NCI-H1436 treated with DMSO at 0.1 percent for 48 hours (cell line): Measurements from ENCODE around the gene ZNF609.

Experiments
- DNase-seq: peaks from one replicate; lab custom pipeline; 2025; lab: John Stamatoyannopoulos, UW

ZNF609 gene

DNA sequence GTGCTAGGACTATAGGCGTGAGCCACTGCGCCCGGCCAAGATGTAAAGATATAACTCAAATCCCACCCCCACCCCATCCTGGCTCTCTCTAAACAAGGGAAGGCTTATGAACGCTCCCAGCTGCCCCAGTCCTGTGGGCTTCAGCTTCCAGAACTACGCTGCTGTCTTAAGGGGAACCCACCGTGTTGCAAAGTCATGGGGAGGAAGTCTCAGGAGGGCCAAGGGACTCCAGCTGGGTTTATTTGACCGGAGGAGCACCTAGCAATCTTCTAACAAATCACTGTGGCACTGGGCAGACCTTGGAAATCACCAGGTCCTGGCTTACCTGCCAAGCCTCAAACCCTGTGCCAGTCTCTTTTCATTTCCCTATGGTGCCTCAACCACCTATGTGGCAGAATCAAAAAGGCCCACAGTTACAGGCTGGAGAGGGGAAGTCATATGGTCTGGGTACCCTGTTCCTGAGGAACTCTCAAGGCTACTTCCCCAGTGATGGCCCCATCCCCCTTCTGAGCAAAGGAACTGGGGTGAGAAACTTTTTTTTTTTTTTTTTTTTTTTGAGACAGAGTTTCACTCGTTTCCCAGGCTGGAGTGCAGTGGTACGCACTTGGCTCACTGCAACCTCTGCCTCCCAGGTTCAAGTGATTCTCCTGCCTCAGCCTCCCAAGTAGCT is 231.7 kb downstream of the ZNF609 start:
- DNase-seq: no peak

DNA sequence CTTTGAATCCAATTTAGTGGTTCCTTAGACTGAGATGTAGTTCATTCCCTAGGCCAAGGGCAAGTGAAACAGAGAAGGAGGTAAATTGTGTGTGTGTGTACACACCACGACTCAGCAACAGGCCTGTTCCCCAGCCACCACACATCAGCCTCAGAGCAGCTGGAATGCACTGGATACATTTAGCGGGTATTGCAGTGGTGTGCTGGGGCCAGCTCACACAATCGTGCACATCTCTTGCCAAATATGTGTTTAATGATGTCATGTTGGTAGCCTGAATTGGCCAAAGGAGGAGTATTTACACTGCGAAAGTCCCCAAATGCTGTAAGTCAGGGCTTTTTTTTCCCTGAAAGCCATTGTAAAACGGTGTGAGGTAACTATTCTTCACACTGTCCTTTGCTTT is 232.8 kb downstream of the ZNF609 start:
- DNase-seq: no peak

DNA sequence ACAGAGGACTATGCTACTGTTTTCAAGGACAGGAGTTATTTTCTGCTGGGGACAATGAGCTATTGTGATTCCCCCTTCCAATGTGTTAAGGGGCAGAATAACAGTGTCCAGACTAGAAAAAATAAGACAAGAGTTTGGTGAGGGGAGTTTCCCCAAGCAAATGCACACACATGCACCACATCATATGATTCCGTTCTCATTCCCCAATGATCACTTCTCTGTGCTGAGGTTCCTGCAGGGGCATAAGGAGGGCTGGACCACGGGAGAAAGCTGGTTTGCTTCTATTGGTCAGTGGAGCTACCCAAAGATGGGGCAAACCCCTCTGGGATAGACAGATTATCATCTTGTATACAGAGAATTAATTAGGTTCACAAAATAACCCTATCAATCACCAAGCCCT is 234.4 kb downstream of the ZNF609 start:
- no peak for DNase-seq

DNA sequence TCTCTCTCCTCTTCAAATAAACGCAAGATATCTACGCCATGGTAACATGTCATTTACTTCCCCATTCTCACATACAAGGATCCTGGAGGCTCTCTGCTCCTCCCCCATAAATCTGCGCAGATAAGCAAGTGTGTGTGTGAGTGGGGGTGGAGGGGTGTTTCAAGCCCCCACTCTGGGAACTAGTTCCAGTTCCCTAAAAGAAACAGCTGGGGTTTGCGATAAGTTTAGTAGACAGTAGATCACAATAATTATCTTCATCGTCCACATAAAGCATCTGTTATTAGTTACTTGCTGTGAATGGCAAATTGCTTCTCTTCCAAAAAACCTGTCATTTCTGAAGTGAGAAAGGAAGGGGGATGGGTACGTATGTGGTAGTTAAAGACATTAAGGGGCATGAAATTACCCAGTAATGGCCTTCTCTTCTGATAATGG is 235.2 kb downstream of the ZNF609 start:
- DNase-seq: no peak

DNA sequence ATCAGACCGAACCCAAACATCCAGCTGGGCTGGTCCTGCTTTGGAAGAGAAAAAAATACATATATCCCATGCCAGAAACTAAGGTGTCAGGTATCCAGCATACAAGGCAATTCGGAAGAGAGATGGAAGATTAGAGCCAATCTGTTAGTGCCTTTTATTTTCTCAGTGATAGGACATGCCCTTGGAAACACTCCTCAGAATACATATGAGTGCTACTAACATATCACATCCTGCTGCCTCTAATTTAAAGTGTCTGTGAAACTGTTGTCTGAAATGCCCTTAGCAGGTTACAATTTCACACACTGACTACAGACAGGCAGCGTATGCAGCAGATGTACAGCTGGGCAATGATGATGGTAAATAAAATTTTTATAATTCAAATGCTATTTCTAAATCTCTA is 236.1 kb downstream of the ZNF609 start:
- DNase-seq: no peak

DNA sequence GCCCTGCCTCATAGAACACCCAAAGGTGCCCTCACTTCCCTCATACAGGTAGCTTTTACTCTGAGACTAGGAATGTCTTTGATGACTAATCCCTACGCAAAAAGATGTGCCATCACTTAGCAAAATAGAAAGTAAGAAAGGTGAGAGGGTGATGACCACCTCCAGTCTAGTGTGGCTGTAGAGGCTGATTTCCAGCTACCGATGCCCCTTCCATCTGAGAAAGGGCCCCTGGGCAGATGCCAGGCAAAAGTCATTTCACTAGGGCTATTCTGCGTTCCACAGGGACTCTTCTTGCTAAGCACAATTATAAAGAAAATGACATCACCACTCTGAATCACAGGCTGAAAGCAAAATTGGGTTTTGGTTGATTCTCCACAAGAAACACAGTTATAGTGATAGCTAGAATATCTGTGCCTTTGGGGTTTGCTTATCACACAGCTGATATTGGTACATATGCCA is 237.6 kb downstream of the ZNF609 start:
- DNase-seq: no peak

DNA sequence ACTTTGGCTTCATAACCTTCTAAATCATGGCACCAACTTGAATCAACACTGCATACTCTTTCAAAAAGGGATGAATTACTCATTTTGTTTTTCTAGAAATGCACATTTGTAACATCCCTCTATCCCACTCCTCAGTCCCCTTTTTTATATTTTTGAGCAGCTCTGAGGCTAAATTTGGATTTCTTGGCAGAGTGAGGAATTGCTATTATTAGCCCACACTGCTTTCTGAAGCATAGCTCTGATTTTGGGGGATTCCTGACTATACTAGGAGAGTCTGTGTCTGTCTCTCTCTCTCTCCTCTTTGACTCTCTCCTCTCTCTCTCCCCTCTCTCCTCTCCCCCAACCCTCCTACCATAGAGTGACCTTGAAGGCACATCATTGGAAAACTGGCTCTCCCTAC is 238.4 kb downstream of the ZNF609 start:
- DNase-seq: no peak

DNA sequence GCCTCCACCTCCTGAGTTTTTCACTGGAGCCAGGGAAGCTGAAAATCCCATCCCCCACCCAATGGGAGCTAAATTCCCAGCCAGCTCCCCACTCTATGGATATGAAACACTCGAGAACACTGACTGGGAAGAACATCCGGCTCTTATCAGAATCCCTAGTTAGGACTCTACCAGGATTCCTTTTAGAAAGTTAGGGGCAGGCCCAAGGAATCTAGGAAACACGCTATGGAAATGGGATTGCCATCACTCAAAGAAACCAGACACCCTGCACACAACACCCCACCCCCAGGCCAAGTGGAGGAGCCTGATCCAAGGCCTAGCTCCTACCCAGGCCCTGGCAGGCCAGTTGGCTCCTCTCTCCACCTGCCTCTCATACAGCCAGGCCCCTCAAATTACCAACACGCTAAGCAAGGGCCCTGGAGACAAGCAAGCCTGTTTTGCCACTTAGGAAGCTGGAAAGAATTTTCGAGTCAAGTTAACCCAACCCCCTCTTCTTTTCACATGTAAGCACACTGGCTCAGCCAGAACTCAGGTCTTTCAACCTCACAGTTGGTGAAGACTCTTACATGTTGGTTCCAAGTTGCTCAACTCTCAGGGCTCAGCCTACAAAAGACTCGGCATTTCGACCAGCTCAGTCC is 239.5 kb downstream of the ZNF609 start:
- DNase-seq: no peak

DNA sequence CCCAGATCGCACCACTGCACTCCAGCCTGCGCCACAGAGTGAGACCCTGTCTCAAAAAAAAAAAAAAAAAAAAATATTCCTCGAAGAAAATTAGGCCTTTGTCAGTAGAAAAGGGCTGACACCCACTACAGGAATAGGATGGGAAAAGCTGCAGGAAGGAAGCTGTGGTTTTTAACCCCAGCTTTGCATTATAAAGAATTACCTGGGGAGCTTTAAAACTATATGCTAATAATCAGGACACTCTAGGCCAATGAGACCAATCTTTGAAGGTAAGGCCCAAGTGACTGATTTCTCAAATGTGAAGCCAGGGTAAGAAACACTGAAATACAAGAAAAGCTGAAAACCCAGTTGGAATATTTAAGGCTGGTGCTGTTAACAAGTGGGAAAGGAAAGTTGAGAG is 240.7 kb downstream of the ZNF609 start:
- no peak for DNase-seq

DNA sequence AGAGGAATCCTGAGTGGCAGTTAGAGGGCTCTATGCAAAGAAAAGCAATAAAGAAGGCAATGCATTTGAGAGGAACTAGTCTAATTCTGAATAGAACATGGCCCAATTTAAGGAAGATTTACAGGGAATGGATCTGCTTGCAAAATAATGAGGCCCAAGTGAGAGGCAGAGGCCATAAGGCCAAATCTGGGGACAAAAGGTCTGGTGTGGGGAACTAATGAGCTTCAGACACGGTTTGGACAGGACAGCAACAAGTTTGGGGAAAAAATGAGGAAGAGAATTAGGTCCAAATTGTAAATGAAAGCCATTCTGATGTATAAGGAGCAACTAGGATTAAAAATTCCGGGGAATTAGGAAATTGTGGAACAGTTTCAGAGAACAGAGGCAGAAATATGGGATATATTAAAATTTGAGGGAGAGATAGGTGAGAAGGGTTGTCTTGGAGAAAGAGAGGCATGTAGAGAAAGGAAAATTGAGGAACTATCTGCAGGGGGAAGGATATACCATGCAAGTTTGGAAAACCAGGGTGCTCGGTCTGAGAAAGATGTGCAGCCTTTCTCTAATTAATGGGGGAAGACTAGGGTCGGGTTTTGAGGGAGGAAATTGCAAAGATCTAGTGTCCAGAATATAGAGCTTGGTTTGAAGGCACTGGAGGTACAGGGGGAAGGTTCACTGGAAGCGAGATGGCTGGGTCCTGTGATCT is 241.3 kb downstream of the ZNF609 start:
- no peak for DNase-seq

DNA sequence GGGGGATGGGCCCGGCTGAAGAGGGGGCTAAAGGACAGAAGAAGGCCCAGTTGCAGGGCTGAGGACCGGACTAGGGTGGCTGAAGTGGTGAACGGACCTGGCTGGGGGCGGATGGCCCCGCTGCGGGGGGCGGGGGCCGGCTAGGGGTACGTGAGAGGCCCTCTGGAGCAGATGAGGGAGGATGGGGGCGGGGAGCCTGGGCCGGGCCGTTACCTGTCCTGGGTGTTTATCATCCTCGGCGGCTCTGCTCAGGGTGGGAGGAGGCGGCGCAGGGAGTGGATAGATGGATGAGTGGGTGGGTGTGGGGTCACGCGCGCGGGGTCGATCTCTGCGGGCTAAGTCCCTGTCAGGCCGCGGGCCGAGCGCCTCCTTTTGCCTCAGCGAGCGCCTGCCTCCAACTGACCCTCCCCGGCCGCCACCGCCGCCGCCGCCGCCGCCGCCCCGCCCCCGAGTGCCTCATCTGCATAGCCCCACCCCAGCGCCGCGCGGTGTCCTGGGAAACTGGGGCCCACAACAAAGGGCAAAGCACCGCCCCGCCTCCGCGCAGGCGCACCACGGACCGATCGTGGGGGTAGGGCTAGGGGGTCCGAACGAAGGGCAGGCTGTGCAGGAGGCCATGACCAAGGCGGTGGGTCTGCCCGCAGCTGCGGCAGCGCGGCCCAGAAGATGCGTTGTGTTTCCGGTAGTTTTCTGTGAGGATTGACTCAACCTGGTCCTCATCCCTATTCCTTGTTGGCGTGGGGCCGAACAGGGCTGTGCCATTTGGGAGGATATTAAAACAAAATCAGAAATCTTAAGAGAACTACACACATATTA is 242.6 kb downstream of the ZNF609 start:
- DNase-seq: peak; percentile 64

DNA sequence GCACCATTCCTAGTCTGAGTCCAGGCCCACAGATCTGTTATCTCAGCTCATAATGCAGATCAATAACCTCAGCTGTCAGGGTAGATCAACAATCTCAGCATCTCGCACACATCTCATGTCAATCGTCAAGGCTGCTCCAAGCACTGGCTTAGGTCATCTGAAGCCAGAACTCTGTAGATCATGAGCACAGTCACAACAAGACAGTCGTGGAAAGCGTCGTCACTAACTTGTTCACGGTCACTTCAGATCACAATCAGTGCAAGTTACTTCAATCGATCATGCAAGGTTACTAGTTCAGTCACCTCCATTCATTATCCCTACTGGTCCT is 243.2 kb downstream of the ZNF609 start:
- no peak for DNase-seq

DNA sequence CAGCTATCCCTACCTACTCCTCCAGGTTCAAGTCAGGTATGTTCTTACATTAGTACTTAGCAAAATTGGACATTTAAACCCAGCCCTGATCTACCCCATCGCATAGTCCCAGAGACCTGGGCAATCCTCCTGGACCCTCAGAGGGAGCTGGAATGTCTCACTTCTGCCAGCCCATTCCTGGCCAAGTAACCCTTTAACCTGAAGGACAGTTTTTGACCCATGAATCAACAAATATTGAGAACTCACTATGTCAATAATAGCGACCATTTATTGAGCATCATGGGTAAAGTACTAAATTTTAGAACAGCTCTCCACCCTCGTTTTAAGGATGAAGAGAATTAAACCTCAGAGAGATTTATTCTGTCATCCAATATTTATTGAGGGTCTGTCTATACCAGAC is 244.6 kb downstream of the ZNF609 start:
- DNase-seq: no peak

DNA sequence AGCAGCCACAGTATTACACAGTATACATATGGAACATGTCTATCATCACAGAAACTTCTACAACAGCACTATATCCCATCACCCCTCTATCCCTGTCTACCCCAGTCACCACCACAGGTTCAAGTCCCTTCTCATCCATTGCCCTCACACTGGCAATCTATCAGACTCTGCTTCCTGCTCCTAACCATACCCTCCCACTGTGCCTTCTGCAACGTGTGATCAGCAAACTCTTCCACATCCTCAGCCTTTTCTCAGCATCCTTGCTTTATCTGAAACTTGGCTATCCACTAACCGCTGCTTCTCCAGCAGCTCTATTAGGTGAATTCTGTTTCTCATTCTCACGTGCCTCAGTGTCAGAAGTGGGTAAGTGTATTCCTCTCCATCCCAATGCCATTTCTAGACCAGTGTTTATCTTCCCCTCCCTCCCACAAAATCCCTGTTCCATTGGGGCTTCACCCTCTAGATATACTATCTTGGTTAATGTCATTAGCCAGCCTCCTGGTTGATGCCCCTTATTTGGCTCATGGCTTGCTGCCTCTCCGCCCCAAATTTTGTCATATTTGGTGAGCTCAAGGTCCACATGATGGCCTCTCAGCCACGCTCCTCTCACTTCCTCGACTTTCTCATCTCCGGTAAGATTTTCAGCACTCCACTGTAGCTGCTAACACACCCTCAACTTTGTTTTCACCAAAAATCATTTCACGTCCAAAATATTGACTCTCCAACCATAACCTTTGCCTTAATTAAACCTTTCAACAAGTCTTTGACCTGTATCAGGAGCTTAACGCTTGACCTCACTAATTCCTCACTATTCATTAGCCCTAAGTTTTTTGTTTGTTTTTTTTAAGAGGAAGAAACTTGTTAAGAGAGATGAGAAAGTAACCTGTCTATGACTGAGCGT is 245.9 kb downstream of the ZNF609 start:
- DNase-seq: no peak

DNA sequence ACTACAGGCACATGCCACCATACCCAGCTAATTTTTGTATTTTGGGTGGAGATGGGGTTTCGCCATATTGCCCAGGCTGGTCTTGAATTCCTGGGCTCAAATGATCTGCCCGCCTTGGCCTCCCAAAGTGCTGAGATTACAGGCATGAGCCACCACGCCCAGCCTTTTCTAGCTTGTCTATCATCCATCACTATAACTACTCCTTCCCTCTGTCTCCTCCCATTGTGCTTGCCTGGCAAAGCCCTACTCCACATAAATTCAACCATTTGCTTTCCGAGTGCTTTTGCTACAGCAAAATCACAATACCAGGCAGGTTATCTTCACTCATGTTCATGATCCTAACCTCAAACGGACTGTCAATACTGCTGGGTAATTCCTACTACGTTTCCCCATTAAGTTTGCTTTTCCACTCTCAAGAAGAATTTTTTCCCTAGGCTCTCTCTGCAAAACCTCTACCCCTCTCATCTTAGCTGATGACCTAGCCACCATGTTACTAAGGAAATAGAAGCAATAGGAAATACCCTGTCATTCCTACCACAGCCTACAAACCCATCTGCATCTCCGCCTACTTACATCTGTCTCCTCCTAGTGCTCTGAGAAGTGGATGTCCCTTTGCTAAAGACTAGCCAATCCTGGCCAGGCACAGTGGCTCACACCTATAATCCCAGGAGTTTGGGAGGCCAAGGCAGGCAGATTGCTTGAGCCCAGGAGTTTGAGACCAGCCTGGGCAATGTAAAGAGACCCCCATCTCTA is 250.5 kb downstream of the ZNF609 start:
- DNase-seq: no peak

DNA sequence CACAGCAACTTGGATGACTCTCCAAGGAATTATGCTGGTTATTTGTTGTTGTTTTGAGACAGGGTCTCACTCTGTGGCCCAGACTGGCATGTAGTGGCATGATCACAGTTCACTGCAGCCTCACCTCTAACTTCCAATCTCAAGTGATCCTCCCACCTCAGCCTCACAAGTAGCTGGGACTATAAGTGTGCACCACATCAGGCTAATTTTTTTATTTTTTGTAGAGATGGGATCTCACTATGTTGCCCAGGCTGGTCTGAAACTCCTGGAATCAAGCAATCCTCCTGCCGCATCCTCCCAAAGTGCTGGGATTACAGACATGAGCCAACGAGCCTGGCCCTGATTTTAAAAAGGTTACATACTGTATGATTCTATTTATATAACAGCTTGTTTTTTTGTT is 252.0 kb downstream of the ZNF609 start:
- DNase-seq: no peak

DNA sequence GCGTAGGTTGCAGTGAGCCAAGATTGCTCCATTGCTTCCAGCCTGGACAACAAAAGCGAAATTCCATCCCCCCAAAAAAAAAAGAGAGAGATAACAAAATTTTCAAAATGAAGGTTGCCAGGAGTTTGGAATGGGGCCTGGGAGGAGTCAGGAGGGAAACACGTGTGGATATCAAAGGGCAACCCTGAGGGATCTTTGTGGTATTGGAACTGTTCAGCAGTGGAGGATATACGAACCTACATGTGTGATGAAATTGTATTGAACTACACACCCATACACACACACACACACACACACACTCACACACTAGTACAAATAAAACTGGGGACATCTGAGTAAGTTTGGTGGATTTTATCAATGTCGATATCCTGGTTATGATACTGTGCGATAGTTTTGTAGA is 253.2 kb downstream of the ZNF609 start:
- no peak for DNase-seq

DNA sequence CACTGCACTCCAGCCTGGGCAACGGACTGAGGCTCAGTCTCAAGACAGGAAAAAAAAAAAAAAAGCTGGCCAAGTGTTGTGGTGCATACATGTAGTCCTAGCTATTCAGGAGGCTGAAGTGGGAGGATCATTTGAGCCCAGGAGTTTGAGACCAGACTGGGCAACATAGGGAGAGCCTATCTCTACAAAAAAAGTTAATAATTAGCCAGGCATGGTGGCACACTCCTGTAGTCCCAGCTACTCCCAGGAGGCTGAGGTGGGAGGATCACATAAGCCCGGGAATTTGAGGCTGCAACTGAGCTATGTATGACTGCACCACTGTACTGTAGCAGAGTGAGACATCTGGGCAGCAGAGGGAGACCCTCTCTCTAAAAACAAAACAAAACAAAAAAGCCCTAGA is 256.1 kb downstream of the ZNF609 start:
- DNase-seq: no peak

DNA sequence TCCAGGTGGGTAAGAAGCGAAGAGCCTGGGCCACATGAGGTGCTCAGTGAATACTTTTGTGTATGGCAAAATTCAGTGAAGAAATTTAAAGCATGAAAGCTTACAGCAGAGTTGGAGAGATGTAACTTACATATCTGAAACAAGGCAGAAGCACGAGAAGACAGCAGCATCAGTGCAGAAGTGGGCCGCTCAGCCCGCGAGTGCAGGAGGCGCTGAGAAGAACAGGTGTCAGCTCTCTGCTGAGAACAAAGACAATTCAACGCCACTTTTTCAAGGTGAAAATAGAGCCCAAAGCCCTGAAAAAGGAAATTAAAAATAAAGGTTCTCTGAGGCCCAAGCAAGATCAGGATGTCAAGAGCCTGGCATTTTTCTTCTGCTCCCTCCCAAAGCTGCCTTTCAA is 256.8 kb downstream of the ZNF609 start:
- DNase-seq: no peak

DNA sequence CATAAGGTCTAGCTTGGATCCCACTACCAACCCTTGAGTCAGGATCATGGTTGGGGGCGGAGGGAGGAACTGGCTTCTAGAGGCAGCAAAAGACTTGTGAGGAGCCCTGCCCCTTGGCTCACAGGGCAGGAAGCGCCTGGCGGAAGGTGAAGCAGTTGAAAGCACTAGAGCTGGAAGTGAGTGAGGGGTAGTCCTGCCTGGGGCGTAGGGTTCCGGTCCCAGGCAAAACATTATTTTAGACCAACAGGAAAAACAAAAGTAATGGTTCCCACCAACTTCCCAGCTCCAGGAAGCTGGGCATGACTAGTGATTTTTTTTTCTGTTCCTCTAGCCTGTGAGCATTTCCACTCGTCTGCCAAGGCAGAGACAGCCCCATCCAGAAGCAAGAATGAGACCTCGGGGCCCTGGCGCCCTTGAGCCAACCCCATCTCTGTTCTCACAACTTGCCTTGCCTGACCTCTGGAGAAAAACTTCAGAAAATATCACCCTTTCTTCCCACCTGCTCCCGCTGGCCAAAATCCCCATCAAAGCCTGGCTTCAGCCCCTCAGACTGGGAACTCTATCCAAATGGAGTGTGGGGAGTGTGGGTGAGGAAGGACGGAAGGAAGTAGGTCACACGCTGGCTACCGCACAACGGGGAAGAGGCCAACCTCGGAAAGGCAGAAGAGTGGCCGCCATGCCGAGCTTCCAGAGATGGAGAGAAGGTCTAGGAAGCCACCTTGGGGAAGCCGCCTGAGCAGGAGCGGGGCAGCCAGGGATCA is 257.5 kb downstream of the ZNF609 start:
- DNase-seq: no peak
